GM18870 (cell line): ENCODE data around the gene TOR4A.

Experiments used
- ATAC-seq: cut with Tn5 transposase; IDR thresholded peaks from one replicate; pipeline ENCODE4 v1.9.1; 2021; ENCODE audit warnings: moderate library complexity; ENCODE audit not compliant: unreplicated experiment

TOR4A gene

DNA sequence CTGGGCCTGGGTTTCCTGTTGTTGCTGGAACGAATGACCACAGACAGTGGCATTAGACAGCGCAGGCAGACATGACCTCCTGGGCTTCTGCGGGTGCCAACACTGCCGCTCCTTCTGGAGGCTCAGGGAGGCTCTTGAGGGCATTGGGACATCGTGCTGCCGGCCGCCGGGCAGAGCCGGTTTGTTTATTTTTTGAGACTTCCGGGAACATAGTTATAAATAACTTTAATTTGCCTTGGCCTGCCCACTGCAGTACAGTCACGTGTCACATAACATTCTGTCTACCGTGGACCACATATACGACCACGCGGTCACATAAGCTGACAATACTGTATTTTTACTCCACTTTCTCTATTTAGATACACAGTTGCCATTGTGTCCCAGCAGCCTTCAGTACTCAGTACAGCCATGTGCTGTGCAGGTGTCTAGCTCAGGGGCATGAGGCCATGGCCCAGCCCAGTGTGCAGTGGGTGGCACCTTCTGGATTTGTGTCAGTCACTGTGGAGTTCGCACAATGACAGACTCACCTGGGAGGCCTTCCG is 8.2 kb upstream of the TOR4A start:
- ATAC-seq = no peak

GRCh38 chr9:137270929-137271695 is 6.4 kb upstream of the TOR4A start:
- no peak for ATAC-seq

- no peak for ATAC-seq
These were observed 5.8 kb upstream of the TOR4A start for GRCh38 chr9:137271696-137272076.

- ATAC-seq = no peak
These were observed 5.1 kb upstream of the TOR4A start for GRCh38 chr9:137272241-137273094.

GRCh38 chr9:137273095-137273490 is 4.4 kb upstream of the TOR4A start:
- no peak for ATAC-seq

- ATAC-seq = no peak
These were observed 3.8 kb upstream of the TOR4A start for GRCh38 chr9:137273611-137274320.

DNA sequence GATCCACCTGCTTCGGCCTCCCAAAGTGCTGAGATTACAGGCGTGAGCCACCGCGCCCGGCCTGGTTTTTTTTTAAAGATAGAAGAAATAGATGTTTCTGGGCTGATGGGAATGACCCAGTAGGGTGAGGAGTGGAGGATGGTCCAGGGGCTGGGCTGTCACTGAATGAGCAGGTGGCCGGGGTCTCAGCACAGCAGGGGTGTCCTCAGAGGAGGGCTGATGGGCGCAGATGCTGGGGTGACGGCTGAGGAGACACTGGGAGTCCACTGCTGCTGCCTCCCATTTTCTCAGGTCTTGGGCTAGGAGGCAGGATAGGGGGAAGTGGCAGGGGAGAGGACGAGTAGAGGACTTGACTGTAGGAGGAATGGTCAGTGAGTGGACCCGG is 2.3 kb upstream of the TOR4A start:
- no peak for ATAC-seq

DNA sequence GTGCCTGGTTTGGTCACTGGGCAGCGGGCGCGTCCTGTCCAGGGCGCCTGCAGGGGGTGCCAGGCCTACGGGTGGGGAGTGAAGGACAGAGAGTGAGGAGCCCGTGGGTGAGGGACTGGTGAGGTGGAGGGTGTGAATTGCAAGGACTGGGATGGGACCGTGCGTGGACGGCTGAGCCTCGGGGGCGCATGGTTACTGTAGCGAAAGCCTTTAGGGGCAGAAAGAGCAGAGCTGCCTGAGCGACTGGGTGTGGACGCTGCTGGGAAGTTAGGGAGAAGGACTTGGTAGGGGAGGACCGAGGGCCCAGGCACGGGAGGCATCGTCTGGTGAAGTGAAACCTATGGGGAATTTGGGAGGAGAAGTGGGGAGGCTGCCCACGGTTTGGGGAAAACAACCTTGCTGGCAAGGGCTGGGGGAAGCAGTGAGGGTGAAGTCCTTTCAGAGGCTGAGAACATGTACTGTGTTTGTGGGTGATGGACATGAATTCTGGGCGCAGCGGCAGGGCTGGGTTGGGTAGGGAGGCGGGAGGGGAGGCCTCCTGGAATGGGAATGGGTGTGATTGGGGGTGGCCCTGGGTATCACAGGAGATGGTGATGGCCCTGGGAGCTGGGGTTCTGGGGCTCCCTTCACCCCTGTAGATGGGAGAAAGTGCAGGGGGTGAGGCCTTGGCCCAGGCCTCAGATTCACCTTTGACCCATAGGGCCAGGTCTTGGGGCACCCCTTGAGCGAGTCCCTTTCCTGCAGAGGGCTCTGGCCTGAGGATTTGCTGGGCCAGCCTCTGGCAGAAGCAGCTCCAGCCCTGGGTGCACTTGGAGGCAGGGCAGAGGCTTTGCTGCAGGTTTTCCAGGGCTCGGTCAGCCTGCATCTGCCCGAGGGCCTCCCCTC is 1.7 kb upstream of the TOR4A start:
- ATAC-seq = no peak

DNA sequence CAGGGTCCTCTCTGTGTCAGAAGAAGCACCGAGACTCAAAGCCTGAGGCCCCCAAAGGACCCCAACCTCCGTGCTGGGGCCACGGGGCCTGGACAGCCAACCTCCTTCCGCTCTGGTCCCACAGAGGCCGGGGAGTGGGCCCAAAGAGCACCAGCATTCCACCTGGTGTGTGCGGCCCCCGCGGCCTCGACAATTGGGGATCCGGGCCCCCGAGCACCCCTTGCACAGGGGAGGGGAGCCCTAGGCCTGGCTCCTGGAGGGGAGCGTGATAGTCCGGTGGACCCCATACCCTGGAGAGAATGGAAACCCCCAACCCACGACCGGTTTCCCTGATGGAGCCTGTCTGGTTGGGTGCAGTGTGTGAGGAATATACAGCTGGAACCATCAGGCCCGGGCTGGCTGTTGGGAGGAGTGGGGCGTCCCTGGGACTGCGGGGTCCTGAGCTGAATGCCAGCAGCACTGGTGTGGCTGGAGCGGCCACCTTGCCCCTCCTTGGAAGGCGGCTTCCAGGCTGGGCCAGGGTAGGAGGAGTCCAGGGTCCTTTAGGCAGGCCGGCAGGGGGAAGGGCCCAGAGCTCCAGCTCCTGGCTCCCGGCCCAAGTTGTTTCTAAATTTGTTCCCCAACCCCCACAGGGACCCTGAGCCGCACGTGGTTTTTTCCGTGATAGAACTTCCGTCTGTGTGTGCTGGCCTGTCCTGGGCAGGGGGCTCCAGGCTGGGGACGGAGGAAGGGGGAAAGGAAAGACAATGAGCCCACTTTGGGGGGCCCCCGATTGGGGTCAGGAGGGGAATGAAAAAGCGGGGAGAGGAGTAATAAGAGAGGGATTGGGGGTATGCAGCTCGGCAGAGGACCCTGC is 825 bp upstream of the TOR4A start:
- no peak for ATAC-seq

GRCh38 chr9:137278061-137278701 is 655 bp downstream of the TOR4A start:
- ATAC-seq = no peak

DNA sequence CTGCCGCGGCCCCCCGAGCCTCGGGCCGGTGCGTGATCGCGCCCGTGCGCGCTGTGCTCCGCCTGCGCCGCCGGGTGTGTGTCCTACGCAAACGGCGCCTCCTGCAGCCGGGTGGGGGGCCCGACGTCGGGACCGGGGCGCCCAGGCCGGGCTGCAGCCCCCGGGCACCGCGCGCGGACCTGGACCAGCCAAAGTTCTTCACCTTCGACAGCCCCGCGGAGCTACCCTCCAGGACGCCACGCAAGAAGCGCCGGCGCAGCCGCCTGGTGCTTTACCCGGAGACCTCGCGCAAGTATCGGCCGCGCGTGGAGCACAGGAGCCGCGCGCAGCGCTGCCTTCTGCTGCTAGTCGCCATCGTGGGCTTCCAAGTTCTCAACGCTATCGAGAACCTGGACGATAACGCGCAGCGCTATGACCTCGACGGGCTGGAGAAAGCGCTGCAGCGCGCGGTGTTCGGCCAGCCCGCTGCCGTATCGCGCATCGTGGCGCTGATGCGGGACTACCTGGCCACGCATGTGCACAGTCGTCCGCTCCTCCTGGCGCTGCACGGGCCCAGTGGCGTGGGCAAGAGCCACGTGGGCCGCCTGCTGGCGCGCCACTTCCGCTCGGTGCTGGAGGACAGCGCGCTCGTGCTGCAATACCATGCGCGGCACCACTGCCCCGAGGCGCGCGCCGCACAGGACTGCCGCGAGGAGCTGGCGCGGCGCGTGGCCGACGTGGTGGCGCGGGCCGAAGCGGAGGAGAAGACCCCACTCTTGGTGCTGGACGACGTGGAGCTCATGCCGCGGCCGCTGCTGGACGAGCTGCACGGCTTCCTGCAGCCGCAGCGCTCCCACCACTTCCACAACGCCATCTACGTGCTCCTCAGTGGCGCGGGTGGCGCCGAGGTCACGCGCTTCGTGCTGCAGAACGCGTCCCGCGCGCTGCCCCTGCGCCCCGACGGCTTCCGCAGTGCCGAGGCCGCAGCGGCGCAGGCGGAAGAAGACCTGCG is 1.5 kb downstream of the TOR4A start:
- no peak for ATAC-seq

DNA sequence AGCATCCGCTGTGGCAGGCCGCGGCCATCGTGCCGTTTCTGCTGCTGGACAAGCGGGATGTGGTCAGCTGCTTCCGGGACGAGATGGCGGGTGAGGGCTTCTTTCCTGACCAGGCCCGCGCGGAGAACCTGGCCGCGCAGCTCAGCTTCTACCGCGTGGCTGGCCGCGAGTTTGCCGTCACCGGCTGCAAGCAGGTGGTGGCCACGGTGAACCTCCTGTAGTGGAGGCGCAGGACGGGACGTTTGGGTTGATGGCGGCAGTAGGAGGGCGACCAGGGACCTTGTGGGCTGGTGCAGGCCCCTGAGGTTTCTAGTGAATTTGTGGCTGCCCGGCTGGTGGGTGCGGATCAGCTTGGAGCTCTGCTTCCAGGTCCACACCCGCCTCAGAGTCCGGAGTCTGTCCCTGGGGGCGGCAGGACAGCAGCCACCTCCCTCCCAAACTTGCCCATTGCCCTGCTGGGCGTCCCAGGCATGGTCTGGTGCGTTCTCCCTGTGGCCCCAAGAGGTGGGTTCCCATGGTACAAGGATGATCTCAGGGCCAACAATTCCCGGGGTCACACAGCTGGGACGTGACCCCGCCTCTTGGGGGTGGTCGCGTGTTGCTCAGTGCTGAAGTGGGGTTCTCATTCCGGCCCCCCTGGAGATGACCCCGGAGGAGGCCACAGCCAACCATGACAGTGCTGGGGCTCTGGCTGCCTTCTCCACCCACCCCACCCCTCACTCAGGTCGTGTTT is 2.4 kb downstream of the TOR4A start:
- ATAC-seq = no peak

DNA sequence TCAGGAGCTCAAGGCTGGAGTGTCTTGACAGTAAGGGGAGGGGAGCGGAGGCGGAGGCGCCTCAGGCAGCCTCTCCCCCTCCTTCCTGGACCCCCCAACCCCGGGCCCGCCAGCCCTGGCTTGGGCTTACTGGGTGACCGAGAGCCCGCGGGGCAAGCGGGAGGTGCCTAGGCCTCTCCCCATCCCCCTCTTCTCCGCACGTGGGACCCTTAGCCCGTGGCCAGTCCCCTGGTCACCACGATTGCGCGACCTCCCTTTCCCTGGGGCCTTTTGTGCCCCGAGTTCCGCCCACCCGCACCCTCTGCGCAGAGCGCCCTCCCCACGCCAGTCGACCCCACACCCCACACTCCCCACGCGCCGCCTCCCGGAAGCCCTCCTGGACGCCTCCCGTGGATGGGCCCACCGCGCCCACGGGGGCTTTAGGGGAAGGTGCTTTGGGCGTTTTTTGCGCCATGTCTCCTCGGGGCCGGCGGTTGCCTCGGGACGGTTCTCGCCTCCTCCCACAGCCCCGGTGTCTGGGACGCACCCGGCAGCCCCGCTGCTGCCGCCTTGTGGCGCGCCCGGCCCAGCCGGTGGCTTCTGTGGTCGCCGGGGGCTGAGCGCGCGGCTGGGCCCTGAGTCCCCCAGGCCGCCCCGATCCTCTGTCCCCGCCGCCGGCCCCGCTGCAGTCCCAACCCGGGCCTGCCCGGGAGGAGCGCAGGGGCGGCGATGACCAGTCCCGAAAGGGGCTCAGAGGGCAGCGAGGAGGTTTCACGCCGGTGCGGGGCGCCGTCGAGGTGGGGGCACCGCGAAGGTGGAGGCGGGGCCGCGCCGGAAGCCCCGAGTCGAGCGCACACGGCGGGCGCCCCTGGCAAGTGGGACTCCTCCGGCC is 3.2 kb downstream of the TOR4A start:
- no peak for ATAC-seq

- no peak for ATAC-seq
These were observed 4.0 kb downstream of the TOR4A start for GRCh38 chr9:137281345-137282116.

- no peak for ATAC-seq
These were observed 9.5 kb downstream of the TOR4A start for GRCh38 chr9:137286975-137287383.
